RPMI8226 (cell line): ENCODE data around the gene AVPR2.

Experiments
- DNase-seq: peaks from one replicate; pipeline ENCODE4 v3.0.0-alpha.2; 2015

AVPR2 gene

GRCh38 chrX:153871946-153872878, 32.3 kb upstream of the AVPR2 start:
- DNase-seq = no peak

GRCh38 chrX:153873282-153874084, 31.0 kb upstream of the AVPR2 start:
- no peak for DNase-seq

- no peak for DNase-seq
Observed at GRCh38 chrX:153874085-153874365, 30.4 kb upstream of the AVPR2 start.

- no peak for DNase-seq
Observed at GRCh38 chrX:153874366-153875125, 29.9 kb upstream of the AVPR2 start.

GRCh38 chrX:153875391-153876111, 28.9 kb upstream of the AVPR2 start:
- peak; percentile 61 for DNase-seq

- DNase-seq = no peak
Observed at GRCh38 chrX:153876112-153876491, 28.4 kb upstream of the AVPR2 start.

- DNase-seq = no peak
Observed at GRCh38 chrX:153877571-153878261, 26.8 kb upstream of the AVPR2 start.

- DNase-seq = no peak
Observed at GRCh38 chrX:153878345-153878744, 26.1 kb upstream of the AVPR2 start.

- DNase-seq = no peak
Observed at GRCh38 chrX:153878969-153879653, 25.4 kb upstream of the AVPR2 start.

GRCh38 chrX:153879741-153880439, 24.6 kb upstream of the AVPR2 start:
- DNase-seq = no peak

- no peak for DNase-seq
Observed at GRCh38 chrX:153880440-153880815, 24.0 kb upstream of the AVPR2 start.

- DNase-seq = no peak
Observed at GRCh38 chrX:153881281-153881680, 23.2 kb upstream of the AVPR2 start.

- DNase-seq = no peak
Observed at GRCh38 chrX:153882086-153882498, 22.4 kb upstream of the AVPR2 start.

- no peak for DNase-seq
Observed at GRCh38 chrX:153882557-153882956, 21.9 kb upstream of the AVPR2 start.

GRCh38 chrX:153883163-153883843, 21.2 kb upstream of the AVPR2 start:
- no peak for DNase-seq

- DNase-seq = no peak
Observed at GRCh38 chrX:153884136-153884535, 20.3 kb upstream of the AVPR2 start.

- peak; percentile 66 for DNase-seq
Observed at GRCh38 chrX:153884590-153884989, 19.9 kb upstream of the AVPR2 start.

GRCh38 chrX:153885208-153885787, 19.2 kb upstream of the AVPR2 start:
- DNase-seq = no peak

- DNase-seq = peak; percentile 33
Observed at GRCh38 chrX:153885968-153886903, 18.2 kb upstream of the AVPR2 start, which contains the start of gene L1CAM. L1CAM (minus strand) TSS chrX:153886173; CDS start chrX:153875836, 10,337 bp downstream.
